HepG2 (cell line): ENCODE data around the gene NSMCE1. TPM values are rescaled to one million over a fixed set of nuclear protein-coding genes. Genes with fewer than 3 reads are reported as not detected.

Source experiments
- CEBPZ ChIP-seq: IDR thresholded peaks from 2 replicates; pipeline ENCODE4 v1.6.1; 2012; ENCODE audit warnings: low read length, improper control_type of control experiment
- CREB3 ChIP-seq: sonication (generic); formaldehyde crosslinking; IDR thresholded peaks from 2 replicates; pipeline ENCODE4 v1.5.0; 2020; ENCODE audit warnings: missing genetic modification reagents
- GABPB1 ChIP-seq: IDR thresholded peaks from 2 replicates; pipeline ENCODE4 v1.6.1; 2016; ENCODE audit warnings: mild to moderate bottlenecking, missing genetic modification reagents, moderate library complexity, missing compliant biosample characterization
- GMEB1 ChIP-seq: sonication (generic); formaldehyde crosslinking; IDR thresholded peaks from 2 replicates; pipeline ENCODE4 v1.5.1; 2020; ENCODE audit warnings: missing genetic modification reagents, mild to moderate bottlenecking, borderline replicate concordance
- HINFP ChIP-seq: sonication (generic); formaldehyde crosslinking; IDR thresholded peaks from 2 replicates; pipeline ENCODE4 v1.4.0; 2020; ENCODE audit warnings: low read depth, mild to moderate bottlenecking, missing genetic modification reagents
- KDM5B ChIP-seq: sonication (generic); formaldehyde crosslinking; IDR thresholded peaks from 2 replicates; pipeline ENCODE4 v1.4.0; 2020; ENCODE audit warnings: missing genetic modification reagents, mild to moderate bottlenecking, borderline replicate concordance
- MAFG ChIP-seq: sonication (generic); formaldehyde crosslinking; IDR thresholded peaks from 2 replicates; pipeline ENCODE4 v1.5.1; 2020; ENCODE audit warnings: mild to moderate bottlenecking, missing genetic modification reagents
- MAX ChIP-seq: IDR thresholded peaks from 2 replicates; pipeline ENCODE4 v1.6.1; 2012; ENCODE audit warnings: inconsistent platforms
- MIXL1 ChIP-seq: IDR thresholded peaks from 2 replicates; pipeline ENCODE4 v1.6.1; 2016
- NCOA5 ChIP-seq: sonication (generic); formaldehyde crosslinking; IDR thresholded peaks from 2 replicates; pipeline ENCODE4 v1.4.0; 2020; ENCODE audit warnings: missing genetic modification reagents
- NKX3-1 ChIP-seq: sonication (generic); formaldehyde crosslinking; IDR thresholded peaks from 2 replicates; pipeline ENCODE4 v1.5.0; 2020; ENCODE audit warnings: missing genetic modification reagents
- PHF21A ChIP-seq: sonication (generic); formaldehyde crosslinking; IDR thresholded peaks from 2 replicates; pipeline ENCODE4 v1.5.0; 2020; ENCODE audit warnings: mild to moderate bottlenecking, missing genetic modification reagents
- RBM22 ChIP-seq: fragments of 200-400 bp; formaldehyde crosslinking; optimal IDR thresholded peaks from 2 replicates; pipeline ENCODE3; 2017; ENCODE audit warnings: mild to moderate bottlenecking, low read length, moderate library complexity
- REXO4 ChIP-seq: sonication (generic); formaldehyde crosslinking; IDR thresholded peaks from 2 replicates; pipeline ENCODE4 v1.8.0; 2022; ENCODE audit warnings: missing genetic modification reagents, mild to moderate bottlenecking, borderline replicate concordance
- RFX1 ChIP-seq: fragments of 450-650 bp; IDR thresholded peaks from 2 replicates; pipeline ENCODE4 v1.6.1; 2017
- TCF7L2 ChIP-seq: IDR thresholded peaks from 2 replicates; pipeline ENCODE4 v1.6.1; 2011; ENCODE audit warnings: mild to moderate bottlenecking, low read depth, low read length, moderate library complexity
- XRCC5 ChIP-seq: fragments of 200-400 bp; formaldehyde crosslinking; optimal IDR thresholded peaks from 2 replicates; pipeline ENCODE3; 2017; ENCODE audit warnings: mild to moderate bottlenecking, low read length
- ZBTB3 ChIP-seq: sonication (generic); formaldehyde crosslinking; IDR thresholded peaks from 2 replicates; pipeline ENCODE4 v1.4.0; 2020; ENCODE audit warnings: low read depth, mild to moderate bottlenecking, moderate library complexity, missing genetic modification reagents, borderline replicate concordance
- ZNF10 ChIP-seq: sonication (generic); formaldehyde crosslinking; IDR thresholded peaks from 2 replicates; pipeline ENCODE4 v1.4.0; 2020; ENCODE audit warnings: mild to moderate bottlenecking, low read depth, missing genetic modification reagents, borderline replicate concordance
- ZNF431 ChIP-seq: sonication (generic); formaldehyde crosslinking; IDR thresholded peaks from 2 replicates; pipeline ENCODE4 v1.9.0; 2022; ENCODE audit warnings: missing genetic modification reagents, low read depth, mild to moderate bottlenecking, borderline replicate concordance
- ZNF563 ChIP-seq: sonication (generic); formaldehyde crosslinking; IDR thresholded peaks from 2 replicates; pipeline ENCODE4 v1.8.0; 2022; ENCODE audit warnings: mild to moderate bottlenecking, moderate library complexity, missing genetic modification reagents
- ZNF564 ChIP-seq: sonication (generic); formaldehyde crosslinking; IDR thresholded peaks from 2 replicates; pipeline ENCODE4 v1.8.1; 2023; ENCODE audit warnings: mild to moderate bottlenecking, missing genetic modification reagents
- polyA plus RNA-seq, 8 experiments: library from polyadenylated mRNA; depleted of rRNA in 3 of 8; stranded (reverse) in 7 of 8; unstranded in 1 of 8; fragments of >200 nt; fragmentation: Illumina TruSeq in 4 of 8; extraction: Trizol in 4 of 8; gene quantifications; 2 replicates each; pipeline versions ENCODE4 v1.2.1 to v1.2.3, GENCODE V29; 2011 to 2016; ENCODE audit warnings: low read depth in 4 of 8, missing spikeins in 1 of 8, mixed read lengths in 1 of 8; ENCODE audit not compliant: insufficient read depth in 1 of 8
- total RNA-seq, 5 experiments: library from RNA; depleted of rRNA; stranded (reverse); fragments of >200 nt; fragmentation: Illumina TruSeq; extraction: Trizol; gene quantifications; 2 replicates each; pipeline ENCODE4 v1.2.3, GENCODE V29; 2016; ENCODE audit warnings: low read depth in 1 of 5

The NSMCE1 gene
- total and polyA plus RNA-seq, 2 of the 13 experiments (the other 11 are each of a cell fraction or from before 2014, with no cell fraction given), result 42.7 to 52.9 TPM

- no peak; the same call in 1 of the 2 replicates for TF ChIP-seq CEBPZ
- no peak; the same call in 1 of the 2 replicates for TF ChIP-seq NKX3-1 (CRISPR knock-in tag)
- TF ChIP-seq RFX1, result no peak
- peak; percentile 9; the same call in 1 of the 2 replicates for TF ChIP-seq ZNF564 (CRISPR knock-in tag)
- TF ChIP-seq HINFP, result no peak; the same call in 1 of the 2 replicates
- TF ChIP-seq PHF21A (CRISPR knock-in tag), result no peak
- no peak for TF ChIP-seq ZNF431
- TF ChIP-seq MAX, result no peak
- TF ChIP-seq TCF7L2, result no peak
- no peak for TF ChIP-seq GMEB1 (CRISPR knock-in tag)
- TF ChIP-seq GABPB1, result peak; percentile 80; the same call in 1 of the 2 replicates
- no peak for TF ChIP-seq ZNF10 (CRISPR knock-in tag)
- no peak for TF ChIP-seq KDM5B (CRISPR knock-in tag)
- peak; percentile 100 for TF ChIP-seq XRCC5
- no peak for TF ChIP-seq ZNF563 (CRISPR knock-in tag)
- peak; percentile 86; the same call in 1 of the 2 replicates for TF ChIP-seq ZBTB3 (CRISPR knock-in tag)
- no peak for TF ChIP-seq CREB3 (CRISPR knock-in tag)
- TF ChIP-seq MAFG (CRISPR knock-in tag), result no peak
- no peak for TF ChIP-seq NCOA5 (CRISPR knock-in tag)
- peak; percentile 94 for TF ChIP-seq MIXL1 (CRISPR knock-in tag)
- TF ChIP-seq RBM22, result peak; percentile 63
- no peak for TF ChIP-seq REXO4 (CRISPR knock-in tag)
Measured at GRCh38 chr16:27202923-27203506, 65.6 kb downstream of the NSMCE1 start (continued).
